ENCODE results near the gene NOVA2.
"Not testable (repeated sequence)": the region's sequence is repeated elsewhere in the genome, so short reads cannot be mapped to it uniquely, and the experiment has no call there.

NOVA2 gene

DNA sequence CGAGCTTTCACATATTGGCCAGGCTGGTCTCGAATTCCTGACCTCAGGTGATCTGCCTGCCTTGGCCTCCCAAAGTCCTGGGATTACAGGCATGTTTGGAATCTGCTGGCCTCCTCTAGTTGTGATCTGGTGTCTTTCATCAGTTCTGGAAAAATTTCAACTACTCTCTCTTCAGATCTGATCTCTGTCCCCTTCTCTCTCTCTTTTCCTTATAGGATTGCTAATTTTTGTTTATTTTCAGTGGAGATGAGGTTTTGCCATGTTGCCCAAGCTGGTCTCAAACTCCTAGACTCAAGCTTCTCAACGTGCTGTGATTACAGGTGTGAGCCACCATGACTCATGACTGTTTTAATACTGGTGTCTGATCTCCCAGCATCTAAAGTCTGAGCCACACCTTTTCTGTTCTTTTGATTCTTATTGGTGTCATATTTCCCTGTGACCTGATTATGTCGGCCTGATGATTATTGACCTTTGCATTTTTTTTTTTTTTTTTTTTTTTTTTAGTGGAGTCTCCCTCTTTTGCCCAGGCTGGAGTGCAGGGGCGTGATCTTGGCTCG lies 48.7 kb downstream of the NOVA2 start:
- DNase-seq (ENCODE audit: low read depth in 3 of 3): no peak

DNA sequence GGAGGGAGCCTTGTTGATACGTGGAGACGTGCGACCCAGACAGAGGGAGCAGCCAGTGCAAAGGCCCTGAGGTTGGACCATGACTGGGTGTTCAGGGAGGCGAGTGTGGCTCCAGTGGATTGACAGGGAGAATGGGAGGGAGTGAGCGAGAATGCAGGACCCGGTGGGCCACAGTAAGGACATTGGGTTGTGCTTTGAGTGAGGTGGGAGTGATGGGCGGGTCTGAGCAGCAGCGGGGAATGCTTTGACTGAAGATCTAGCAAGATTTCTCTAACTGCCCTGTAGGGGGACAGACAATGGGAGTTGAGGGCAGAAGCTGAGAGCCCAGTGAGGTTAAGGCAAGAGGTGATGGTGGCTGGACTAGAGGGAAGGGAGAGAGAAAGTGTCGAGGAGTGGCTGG lies 51.4 kb downstream of the NOVA2 start:
- DNase-seq (ENCODE audit: low read depth in 3 of 3): no peak

DNA sequence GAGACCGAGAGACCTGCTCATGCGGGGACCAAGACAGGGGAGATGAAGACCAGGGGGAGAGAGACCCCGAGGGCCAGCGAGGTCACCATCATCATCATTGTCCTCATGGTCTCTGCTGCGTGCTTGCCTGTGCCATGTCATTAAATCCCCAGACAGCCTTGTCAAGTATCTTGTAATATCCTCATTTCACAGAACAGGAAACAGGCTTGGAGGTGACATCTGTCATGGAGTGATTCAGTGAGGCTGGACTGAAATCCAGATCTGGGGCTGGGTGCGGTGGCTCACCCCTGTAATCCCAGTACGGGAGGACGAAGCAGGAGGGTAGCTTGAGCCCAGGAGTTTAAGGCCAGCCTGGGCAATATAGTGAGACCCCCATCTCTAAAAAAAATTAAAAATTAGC lies 53.2 kb downstream of the NOVA2 start:
- DNase-seq (ENCODE audit: low read depth in 3 of 3): no peak

DNA sequence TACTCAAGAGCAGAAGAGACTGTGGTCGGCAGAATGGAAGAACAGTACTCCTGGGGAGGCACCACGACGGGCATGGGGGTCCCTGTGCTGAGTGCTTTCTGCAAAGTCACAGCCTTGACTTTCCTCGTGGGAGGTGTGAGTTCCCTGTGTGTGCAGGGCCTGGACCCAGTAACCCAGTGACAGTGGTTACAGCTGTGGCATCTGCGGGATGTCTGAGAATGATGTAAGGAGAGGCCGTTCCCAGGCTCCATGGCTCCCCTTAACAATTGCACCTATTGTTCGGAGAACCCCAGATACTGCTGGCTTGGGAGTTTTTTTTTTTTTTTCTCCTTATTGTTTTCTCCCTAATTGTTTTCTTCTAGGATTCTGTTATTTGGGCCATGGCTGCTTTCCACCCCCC lies 54.0 kb downstream of the NOVA2 start:
- no peak for DNase-seq (ENCODE audit: low read depth in 3 of 3)

DNA sequence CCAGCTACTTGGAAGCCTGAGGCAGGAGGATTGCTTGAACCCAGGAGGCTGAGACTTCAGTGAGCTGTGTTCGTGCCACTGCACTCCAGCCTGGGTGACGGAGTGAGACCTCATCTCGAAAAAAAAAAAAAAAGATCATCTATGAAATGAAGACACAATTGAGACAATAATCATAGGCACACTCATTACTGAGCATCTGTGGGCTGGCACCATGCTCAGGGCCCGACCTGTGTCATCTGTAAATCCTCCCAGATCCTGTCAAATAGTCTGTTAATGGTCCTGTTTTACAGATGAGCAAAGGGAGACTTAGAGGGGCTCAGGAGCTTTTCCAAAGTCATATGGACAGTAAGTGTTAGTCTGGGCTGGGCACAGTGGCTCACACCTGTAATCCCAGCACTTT lies 54.9 kb downstream of the NOVA2 start:
- no peak for DNase-seq (ENCODE audit: low read depth in 3 of 3)

DNA sequence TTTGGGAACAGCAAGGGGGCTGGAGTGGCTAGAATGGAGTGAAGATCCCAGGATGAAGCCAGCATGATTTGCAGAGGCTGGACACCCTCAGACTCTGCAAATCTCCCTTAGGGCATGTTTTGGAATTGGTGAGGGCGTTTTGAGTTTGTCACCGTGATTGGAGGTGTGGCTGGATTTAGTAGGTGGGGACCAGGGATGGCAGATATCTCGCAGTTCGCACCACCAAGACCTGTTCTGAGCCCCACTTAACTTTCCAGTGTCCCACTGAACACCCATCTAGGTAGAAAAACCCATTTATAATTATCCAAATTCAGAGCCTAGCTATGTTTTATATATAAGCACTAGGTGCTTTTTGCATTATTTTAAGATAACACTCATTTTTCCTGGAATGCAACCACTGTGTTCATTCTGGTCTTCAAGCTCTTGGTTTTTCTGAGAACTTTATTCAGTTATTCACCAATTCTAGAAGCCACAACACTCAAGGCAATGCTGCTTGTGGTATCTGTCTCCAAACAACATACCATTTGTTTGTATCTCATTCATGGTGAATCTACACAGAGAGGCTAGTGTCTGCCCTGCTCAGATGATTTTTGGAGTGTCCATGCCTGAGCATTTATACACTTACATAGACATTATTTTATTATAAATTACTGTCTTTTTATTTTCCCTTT lies 56.1 kb downstream of the NOVA2 start:
- DNase-seq (ENCODE audit: low read depth in 3 of 3): no peak

DNA sequence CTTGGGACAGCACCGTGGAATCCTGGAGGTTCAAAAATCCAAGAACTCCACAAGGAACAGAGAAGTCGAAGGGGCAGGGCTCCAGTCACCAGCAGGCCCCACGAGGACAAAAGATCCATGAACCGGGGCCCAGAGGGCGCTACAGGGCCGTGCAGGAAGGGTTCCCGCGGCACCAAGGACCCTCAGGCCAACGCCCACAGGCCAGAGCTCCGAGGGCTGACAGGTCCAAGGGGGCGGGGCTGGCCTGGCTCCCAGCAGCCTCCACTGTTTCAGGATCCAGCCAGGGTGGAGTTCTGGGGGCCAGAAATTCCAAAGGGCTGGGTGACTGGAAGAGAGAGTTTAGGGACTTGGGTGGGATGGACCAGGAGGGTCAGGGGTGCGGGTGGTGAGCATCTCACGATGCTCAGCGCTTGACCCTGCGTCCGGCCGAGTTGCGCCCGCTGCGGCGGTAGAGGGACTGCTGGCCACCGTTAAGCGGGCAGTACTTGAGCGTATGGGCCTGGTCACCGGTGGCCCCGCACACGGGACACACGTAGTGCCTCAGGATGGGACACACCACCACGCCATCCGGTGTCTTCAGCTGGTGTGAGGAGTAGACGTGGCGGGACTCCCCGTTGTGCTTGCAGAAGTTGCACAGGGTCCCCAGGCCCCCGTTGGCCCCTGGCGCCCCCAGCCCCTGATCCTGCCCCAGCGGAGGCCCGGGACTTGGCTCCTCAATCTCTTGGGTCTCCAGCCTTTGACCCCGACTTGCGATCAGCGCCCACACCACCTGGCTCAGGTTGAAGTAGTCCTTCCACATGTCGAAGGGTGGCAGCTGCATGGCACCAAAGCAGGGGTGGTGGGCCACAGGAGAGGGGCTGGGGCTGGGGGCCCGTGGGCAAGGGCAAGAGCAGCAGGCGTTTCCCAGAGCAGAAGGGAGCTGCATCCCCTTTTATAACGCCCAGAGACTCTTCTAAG lies 59.5 kb downstream of the NOVA2 start, which contains the start of gene NANOS2:
Gene NANOS2 (minus strand): TSS at position 905 of the 957 bp plus-strand sequence. CDS start 85 bp downstream, at position 820.
- DNase-seq (ENCODE audit: low read depth in 3 of 3): no peak

DNA sequence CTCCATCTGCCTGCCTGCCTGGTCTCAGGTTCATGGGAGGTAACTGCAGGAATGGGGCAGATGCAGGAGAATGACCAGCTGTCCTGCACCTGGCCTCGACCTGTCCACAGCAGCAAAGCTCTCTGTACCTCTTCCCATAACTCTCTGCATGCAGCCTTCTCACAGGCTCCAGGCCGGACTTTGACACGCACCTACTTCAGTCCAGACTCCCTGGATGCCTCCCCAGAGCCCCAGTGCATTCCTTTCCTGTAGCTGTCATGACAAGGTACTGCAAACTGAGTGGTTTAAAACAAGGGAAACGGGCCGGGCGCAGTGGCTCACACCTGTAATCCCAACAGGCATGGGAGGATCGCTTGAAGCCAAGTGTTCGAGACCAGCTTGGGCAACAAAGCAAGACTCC lies 62.4 kb downstream of the NOVA2 start:
- DNase-seq (ENCODE audit: low read depth in 3 of 3): no peak

DNA sequence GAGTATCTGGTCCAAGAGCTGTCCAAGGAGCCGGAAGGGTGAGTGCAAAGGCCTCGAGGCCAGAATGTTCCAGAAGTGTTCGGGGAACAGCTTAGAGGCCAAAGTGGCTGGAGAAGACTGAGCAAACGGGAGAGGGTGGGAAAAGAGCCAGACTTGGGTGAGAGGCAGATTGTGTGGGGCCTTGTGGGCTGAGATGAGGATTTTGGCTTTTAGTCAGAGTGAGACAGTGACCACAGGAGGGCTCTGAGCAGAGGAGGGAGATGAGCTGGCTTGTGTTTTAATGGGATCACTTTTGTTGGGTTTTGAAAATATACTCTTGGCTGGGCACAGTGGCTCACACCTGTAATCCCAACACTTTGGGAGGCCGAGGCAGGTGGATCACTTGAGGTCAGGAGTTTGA lies 64.7 kb downstream of the NOVA2 start:
- no peak for DNase-seq (ENCODE audit: low read depth in 3 of 3)

DNA sequence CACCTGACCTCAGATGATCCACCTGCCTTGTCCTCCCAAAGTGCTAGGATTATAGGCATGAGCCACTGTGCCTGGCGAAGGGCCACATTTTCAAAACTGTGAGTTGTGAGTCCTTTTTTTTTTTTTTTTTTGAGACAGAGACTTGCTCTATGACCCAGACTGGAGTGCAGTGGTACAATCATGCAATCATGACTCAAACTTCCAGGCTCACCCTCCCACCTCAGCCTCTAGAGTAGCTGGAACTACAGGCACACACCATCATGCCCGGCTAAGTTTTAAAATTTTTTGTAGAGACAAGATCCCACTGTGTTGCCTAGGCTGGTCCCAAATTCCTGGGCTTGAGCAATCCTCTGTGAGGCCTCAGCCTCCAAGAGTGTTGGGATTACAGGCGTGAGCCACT lies 67.4 kb downstream of the NOVA2 start:
- DNase-seq (ENCODE audit: low read depth in 3 of 3): no peak

DNA sequence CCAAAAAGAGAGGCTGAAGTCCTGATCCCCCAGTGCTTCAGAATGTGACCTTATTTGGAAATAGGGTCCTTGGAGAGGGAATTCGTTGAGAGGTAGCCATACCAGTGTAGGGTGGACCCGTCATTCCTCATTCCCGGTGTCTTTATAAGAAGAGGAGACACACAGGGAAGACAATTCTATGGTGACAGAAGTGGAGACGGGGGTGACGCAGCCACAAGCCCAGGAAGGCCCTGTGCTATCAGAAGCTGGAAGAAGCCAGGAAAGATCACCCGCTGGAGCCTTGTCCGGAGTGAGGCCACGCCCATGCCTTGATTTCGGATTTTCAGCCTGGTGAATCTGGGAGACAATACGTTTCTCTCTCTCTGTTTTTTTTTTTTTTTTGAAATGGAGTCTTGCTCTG lies 68.7 kb downstream of the NOVA2 start:
- no peak for DNase-seq (ENCODE audit: low read depth in 3 of 3)

DNA sequence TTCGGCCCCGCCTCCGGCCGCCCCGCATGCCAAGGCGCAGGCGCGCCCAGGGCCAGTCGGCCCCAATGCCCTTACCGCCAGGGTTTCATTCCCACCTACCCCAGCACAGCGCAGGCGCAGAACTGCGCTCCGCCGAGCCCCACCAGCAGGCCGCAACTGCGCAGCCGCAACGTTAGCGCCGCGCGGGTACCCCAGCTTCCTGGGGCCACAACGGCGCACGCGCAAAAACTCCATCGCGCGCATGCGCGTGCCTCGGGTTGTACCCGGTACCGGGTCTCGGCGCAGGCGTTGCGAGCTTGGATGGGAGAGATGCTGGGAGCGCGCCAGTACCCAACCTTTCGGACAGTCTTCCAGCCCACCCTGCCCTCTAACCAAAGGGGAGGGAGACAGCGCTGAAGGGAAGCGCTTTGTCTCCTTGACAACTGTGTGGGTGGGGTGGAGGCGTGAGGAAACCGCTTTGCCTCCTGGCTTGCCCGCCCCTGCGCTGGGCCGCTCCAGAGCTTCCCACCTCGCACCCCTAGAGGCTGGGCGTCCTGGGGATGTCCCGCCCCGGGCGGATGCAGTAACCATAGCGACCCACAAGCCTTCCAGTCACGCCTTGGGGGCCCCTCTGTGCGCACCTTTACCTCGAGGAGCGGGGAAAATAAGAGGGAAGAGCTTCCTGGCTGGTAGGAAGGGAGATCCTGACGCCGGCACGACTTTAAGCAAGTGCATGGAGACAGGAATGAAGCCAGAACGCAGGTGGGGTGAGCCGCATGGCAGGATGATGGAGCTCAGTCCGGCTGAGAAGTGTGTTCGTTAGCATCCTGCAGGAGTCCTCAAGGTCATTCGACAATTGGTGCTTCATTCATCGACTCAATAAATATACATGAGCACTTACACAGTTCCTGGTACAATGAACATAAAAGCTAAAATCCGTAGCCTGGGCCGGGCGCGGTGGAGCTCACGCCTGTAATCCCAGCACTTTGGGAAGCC lies 70.7 kb downstream of the NOVA2 start:
- DNase-seq (ENCODE audit: low read depth in 3 of 3): peak; percentile 99

DNA sequence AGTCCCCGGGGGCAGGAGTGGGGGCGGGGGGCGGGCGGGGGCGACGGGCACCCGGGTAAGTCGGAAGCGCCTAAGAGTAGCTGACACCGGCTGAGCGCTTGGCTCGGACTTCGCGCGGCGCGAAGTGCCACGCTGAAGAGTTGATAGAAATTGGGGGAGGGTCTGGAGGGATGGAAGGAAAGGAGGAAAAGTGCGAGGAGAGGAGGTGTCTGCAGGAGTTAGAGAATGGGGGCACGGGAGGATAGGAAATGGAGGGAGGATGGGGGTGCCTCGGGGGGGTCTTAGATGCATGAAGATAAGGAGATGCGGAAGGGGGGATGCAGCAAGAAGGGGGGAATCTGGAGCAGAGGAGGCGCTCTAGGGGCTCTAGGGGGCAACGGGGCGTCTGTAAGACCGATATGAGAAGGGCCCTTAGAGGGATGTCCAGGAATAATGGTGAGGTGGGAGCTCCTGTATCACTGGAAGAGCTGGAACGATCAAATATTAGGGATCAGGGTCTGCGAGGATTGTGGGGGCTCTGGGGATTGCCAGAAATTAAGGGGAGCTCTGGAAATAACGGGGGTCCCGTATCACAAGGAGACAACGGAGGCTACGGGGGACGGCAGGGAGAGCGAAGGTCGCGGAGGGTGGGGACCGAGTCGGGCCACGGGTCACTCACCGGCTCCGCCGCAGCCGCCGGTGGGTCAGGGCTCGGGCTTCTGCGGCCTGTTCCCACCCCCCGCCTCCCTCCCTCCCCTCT lies 71.6 kb downstream of the NOVA2 start, which contains the start of gene MYPOP:
Gene MYPOP (minus strand): TSS at position 702 of the 739 bp plus-strand sequence. CDS start 840 bp downstream, outside the sequence.
- DNase-seq (ENCODE audit: low read depth in 3 of 3): no peak

DNA sequence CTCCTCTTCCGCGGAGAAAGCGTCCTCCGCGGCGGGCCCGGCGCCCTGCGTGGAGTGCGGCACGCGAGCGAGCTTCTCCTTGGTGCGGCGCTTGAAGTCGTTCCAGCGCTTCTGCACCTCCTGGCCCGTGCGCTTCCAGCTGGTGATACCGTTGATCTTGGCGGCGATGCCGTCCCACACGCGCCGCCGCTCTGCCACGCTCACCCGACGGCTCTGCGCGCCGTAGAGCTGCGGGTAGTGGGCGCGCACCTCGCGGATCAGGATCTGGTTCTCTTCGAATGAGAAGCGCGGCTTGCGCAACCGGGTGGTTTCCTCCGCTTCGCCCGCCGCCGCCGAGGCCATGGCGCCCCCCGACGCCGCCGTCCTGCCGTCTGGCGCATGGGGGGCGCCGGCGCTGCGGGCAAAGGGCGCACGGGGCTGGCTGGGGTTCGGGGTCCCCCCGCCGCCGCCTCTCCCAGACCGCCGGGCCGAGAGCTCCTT lies 72.2 kb downstream of the NOVA2 start:
- DNase-seq (ENCODE audit: low read depth in 3 of 3): no peak

DNA sequence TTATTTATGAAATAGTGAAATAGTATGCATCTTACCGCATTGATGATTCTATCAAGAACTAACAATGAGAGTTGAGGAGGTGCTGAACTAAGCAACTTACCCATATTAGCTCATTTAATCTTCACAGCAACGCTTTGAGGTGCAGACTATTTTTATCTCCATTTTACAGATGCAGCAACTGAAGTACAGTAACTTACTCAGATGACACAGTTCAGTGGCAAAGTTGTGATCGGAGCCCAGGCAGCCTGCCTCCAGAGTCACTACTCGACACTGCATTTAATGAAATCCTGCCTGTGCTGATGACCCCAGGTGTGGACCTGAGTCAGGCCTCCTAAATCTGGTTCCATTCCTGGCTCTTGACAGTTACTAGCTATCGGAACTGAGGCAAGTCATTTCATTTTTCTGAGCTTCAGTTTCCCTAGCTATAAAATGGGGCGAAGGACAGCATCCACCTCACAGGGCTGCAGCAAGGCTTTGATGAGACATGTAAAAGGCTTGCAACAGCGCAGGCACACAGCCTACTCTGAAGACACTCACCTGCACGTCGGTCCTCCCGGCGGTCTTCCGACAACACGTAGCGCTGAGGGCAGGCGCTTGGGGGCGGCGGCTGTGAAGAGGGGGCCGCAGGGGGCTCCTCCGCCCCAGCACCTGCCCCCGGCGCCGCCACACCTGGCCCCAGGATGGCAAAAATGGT lies 72.8 kb downstream of the NOVA2 start:
- no peak for DNase-seq (ENCODE audit: low read depth in 3 of 3)

DNA sequence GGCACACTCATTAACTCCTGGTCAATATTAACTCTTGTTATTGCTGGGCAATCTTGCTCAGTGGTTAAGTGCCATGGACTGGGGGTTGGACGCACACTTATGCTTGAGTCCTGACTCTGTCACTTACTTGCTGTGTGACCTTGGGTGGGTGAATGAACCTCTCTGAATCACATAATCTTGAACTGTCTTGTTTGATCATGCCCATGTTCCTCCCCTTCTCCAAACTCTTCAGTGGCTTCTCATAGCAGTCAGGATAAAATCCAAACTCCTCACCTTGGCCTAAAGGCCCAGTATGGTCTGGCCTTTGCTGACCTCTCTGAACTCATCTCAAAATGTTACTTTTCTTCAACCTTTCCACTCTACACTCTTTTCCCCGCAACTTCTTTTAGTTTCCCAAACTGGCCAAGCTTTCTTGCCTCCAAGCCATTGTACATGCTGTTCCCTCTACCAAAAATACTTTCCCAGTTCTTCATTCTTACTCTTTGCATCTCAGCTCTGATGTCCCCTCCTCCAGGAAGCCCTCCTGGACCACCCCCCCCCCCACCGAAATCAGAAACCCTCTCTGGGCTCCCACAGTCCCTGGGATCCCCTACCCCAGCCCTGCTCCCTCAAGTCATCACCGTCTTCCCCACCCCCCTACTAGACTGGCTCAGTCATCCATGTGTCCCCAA lies 73.6 kb downstream of the NOVA2 start:
- no peak for DNase-seq (ENCODE audit: low read depth in 3 of 3)

DNA sequence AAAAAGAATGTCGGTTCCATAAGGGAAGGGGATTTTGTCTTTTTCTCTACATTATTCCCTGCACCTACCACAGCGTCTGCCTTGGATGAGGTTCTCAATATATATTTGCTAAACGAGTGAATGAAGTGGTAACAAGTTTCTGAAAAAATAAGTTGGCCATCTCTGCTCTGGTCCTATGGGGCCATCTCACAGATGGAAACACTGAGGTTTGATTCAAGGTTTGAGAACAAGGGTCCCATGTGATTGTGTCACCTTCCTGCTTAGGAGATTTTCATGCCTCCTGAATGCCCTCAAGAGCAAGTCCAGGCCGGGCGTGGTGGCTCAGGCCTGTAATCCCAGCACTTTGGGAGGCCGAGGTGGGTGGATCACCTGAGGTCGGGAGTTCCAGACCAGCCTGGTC lies 74.4 kb downstream of the NOVA2 start:
- no peak for DNase-seq (ENCODE audit: low read depth in 3 of 3)

DNA sequence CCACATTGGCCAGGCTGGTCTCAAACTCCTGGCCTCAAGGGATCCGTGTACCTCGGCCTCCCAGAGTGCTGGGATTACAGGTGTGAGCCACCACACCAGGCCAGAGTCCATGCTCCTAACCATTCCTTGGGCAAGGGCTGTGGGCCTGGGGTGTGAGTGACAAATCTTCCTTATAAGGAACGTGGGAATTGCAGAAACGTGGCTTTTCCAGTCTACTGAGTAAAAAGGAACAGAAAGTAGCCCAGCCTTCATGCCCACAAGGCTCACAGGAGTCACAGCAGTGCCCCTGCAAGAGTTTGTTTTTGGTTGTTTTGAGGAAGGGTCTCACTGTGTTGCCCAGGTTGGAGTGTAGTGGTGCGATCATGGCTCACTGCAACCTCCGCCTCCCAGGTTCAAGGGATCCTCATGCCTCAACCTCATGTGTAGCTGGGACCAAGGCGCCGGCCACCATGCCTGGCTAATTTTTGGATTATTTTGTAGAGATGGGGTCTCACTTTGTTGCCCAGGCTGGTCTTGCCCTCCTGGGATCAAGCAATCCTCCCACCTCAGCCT lies 76.3 kb downstream of the NOVA2 start:
- DNase-seq (ENCODE audit: low read depth in 3 of 3): no peak

DNA sequence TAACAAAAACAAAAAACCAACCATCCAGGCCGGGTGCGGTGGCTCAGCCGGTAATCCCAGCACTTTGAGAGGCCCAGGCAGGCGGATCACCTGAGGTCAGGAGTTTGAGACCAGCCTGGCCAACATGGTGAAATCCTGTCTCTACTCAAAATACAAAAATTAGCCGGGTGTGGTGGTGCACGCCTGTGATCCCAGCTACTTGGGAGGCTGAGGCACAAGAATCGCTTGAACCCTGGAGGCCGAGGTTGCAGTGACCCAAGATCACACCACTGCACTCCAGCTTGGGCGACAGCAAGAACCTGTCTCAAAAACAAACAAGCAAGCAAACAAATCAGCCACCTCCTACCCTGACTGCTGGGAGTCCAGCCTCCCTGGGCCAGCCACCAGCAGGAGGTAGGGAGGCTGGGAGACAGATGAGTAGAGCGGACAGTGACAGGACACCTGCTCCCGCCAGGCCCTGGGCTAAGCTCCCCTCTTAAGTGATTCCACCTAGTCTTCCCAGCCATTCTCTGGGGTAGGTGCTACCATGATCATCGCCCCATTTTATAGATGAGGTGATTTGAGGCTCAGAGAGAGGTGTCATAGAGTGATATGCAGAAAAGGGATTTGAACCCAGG lies 77.6 kb downstream of the NOVA2 start:
- not testable (repeated sequence) for DNase-seq (ENCODE audit: low read depth in 3 of 3)

Measured in stimulated activated CD4-positive, alpha-beta T cell treated with anti-CD3 and anti-CD28 coated beads, TNF-alpha, amount 100 ng/mL, for 4 hours (primary cell).